GM18858 (cell line): ENCODE results near the gene MRPL27.

Source experiments
- ATAC-seq: cut with Tn5 transposase; IDR thresholded peaks from one replicate; pipeline ENCODE4 v1.9.1; 2021; ENCODE audit not compliant: unreplicated experiment

The MRPL27 gene

DNA sequence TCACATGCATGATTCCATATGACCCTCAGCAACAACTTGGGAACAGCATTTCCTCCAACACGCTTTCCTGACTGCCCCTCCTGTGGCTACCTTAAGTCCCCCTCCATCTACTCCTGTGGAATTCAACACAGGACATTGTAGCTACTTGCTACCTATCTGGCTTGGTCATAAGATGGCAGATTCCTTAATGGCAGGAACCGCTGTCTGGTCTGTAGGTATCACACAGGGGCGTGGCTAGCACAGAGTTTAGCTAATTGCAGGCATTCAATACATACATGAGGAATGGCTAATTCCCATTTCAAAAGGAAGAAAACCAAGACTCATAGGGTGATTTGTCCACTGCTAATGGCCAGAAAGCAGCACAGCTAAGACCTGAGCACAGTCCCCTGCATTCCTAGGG is 15.7 kb upstream of the MRPL27 start:
- ATAC-seq = no peak

DNA sequence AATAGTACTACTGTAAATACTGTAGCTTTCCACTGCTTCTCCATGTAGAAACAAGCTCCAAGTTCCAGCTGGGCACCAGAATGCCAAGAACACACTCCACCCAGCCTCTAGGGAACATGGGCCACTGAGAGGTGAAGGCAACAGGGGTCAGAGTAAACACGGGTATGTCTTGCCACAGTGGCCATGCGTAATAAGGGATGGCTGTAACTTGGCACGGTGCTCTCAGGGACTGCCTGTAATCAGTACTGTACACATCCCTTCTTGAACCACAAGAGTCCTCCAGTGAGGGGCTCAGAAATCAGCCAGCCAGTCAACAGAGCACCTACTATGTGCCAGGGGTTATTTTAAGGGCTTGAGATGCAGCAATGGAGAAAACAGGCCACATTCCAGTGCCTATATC is 13.5 kb upstream of the MRPL27 start:
- no peak for ATAC-seq

DNA sequence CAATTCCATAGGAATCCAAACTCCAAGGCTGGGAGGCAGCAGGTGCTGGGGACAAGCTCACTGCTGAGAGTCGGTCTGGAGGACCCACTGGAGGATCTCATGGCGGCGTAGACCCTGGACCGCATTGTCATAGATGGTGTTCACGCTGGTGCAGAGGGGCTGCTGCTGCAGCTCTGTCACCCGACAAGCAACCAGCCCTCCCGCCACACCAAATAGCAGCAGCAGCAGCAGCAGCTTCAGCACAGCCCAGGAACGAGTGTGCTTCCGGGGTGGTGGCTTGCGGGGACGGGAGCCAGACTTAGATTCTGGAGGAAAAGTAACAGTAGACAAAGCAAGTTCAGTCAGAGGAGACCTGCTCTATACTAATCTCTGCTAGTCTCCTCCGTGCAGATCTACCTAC is 9.9 kb upstream of the MRPL27 start:
- ATAC-seq = no peak

DNA sequence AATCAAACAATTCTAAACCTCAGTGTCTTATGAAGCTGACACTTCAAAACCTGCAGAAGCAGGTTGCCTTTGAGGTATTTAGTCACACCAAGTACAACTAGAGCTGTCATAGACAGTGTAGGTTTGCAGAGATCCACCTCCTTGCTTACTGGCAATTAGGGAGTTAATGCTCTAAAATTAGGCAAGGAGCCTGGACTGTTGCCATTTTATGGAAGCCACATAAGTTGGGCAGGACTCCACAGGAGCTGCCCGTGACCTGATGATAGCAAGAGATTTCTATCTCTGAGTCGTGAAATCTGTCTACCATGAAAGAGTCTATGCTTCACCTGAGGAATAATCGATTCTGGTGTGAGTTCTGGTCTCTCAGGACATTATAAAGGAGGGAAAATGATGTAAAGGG is 8.9 kb upstream of the MRPL27 start:
- ATAC-seq = no peak

DNA sequence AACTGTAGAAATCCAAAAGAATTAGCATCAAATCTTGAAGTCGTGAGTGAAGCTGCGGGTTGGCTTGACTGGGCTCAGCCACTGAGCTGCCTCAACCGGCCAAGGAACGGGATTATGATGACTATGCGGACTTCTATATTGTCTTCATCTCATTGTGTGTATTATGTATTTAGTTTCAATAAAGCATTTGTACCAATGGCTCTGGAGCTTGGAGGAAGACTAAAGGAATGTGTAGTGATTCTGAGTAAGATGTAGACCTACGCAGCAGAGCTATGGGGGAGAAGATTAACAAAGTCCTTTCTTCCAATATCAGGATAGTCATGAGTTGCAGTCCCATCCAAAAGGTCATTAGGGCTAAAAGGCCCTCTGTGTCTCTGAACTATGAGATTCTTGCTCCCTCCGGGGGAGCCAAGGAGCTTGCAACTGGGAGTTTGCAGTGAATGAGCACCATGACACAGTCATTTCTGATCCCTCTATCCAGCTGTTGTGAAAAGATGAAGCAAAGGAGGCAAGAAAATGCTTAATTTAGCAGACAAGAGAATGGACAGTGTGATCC is 8.4 kb upstream of the MRPL27 start:
- ATAC-seq = no peak

DNA sequence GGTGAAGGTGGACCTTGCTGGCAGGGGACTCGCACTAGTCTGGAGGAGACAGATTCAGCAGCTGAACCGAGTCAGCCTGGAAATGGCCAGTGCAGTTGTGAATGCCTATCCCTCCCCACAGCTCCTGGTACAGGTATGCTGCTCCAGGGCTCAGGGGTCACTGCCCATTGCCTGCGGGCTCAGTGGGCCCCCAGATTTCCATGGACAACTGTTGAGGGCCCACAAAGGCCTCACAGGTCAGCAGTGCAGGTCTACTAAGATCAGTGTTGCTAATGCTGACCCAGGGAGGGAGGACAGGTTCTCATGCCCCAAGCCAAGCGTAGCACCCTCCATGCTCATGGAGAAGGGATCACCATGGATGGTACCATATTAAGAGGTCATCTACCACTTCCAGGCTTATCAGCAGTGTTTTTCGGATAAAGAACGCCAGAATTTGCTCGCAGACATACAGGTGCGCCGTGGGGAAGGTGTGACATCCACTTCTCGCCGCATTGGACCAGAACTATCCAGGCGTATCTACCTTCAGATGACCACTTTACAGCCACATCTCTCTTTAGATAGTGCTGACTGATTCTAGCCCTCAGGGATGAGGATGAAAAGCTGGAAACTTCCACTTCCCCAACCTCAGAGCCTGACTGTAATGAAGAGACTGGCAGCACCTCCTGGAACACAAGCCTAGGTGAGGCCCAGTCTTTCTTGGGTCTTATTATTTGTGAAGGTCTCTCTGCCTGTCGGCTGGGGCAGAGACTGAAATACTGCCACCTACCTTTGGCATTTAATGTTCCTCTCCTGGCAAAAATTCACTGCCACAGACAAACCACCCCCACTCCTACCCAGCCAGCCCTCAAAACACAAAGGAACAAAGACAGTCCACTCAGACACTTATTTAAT is 7.6 kb upstream of the MRPL27 start:
- ATAC-seq = no peak

DNA sequence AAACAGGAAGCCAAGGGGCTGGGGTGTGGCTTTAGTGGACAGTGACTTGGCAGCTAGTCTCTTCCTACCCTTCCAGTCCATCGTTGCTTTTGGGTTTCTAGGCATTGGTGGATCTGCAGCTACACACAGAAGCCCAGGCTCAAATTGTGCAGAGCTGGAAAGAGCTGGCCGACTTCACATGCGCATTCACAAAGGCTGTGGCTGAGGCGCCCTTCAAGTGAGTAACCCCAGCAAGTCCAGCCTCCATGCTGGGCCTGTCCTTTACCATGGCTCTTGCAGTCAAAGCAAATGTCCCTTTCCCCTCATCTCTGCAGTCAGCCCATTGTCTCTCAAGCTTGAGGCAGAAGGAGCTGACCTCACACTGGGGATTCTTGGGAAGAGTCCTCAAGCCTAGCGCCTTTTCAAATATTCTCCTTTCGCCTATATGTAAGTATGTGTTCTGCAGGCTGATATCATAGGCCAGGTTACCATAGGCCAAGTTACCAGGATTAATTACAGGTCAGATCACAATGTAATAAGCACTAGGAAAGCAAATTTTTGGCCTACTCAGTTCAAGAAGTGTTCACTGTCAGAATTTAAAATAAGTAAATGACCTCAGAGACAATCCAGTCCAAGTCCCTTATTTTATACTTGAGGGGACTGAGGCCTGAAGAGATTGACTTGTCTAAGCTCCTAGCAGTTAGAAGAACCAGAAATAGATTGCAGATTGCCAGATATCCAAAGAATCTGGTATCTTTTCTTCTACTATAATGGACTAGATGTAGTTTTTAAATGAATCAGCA is 6.6 kb upstream of the MRPL27 start:
- no peak for ATAC-seq

DNA sequence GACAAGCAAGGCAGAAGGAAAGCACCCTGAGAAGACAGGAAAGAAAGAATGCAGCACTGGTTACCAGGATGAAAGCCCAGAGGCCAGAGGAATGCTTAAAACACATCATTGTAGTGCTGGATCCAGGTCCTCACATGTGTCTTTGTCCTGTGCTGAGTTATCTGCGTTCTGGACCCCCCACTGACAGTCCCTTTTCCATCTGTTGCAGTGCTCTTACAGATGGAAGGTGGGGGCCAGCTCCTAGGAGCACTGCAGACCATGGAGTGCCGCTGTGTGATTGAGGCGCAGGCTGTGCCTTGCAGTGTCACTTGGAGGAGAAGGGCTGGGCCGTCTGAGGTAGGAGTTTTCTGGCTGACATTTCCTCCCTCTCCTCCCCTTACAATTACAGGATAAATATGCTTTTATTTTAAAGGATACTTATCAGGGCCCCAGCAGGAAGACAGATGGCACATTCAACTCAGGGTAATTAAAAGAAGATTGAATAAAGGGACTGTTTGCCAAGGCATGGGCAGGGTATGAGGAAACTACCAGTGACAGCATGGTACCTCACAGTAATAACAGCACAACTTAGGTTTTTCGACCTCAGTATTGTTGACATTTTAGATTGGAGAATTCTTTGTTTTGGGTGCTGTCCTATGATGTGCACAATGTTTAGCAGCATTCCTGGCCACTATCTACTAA is 3.0 kb upstream of the MRPL27 start:
- ATAC-seq = no peak

DNA sequence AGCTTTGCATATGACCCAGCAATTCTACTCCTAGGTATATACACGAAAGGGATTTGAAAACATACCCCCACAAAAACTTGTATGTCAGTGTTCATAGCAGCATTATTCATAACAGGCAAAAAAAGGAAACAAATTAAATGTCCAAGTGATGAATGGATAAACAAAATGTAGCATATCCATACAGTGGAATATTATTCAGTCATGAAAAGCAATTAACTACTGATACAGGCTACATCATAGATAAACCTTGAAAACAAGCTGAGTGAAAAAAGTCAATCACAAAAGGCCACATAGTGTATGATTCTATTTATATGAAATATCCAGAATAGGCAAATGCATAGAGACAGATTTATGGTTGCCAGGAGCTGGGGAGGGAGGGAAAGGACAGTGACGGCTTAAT is 721 bp upstream of the MRPL27 start:
- ATAC-seq = no peak

DNA sequence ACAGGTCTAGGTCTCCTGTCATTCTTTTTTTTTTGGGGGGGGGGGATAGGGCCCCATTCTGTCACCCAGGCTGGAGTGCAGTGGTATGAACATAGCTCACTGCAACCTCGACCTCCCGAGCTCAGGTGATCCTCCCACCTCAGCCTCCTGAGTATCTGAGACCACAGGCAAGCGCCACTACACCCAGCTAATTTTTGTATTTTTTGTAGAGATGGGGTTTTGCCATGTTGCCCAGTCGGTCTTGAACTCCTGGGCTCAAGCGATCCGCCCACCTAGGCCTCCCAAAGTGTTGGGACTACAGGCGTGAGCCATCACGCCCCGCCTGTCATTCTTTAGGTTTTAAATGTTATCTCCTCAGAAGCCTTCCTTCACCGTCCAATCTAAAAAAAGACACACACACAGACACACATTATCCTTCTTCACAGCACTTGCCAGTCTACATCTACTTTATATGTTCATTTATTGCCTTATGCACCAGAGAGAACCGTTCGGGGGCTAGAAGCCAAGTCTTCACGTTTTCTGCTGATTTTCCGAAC is 694 bp downstream of the MRPL27 start:
- no peak for ATAC-seq

DNA sequence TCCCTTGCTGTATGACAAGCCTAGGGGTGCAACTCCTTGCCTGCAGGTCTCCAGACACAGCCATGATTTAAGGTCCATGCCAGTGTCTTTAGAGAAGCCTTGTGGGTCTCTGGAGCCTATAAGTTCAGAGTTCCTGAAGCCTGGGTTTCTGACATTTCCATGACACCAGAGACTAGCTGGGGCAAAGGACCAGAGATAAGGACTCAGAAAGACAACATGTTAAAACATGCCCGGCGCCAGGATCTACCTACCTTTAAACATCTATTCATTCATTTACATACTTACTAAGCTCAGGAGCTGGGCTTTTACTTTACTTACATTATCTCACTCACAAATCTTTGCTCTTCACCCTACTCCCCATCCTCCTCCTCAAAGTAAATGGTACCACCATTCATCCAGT is 1.5 kb downstream of the MRPL27 start:
- no peak for ATAC-seq

DNA sequence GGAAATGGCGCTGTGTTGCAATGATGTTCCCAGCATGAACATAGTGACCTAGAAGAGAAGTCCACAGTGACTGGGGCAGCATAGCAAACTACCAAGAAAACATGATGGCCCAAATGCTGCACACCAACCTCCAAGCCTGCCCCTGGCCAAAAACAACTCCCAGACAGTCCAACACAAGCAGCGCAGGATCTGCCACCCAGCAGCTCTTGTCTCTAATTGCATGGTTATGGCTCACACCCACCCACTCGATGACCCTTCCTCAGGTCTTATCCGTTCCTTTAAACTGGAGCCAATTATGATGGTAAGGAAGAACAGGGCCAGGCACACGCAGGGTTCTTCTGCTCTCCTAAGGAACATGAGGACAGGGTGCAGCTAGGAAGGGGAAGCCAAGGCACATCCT is 2.9 kb downstream of the MRPL27 start:
- ATAC-seq = no peak

DNA sequence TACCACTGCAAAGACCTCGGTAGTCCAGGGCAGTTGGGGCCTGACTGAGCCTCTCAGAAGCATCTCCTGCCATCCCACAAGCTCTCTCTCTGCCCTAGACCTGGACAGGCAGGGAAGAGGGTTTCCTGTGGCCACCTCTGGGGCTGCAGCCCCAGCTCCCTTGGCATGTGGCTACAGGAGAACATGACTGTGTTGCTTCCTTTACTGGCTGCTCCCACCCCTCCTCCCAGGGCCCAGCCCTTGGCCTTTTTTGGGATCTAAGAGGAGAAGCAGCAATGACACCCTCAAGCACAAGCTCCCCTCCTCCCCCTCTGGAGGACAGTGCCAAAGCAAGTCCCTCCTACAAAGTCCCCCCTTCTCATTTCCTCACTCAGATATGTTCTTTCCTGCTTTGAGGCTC is 5.6 kb downstream of the MRPL27 start:
- ATAC-seq = no peak

DNA sequence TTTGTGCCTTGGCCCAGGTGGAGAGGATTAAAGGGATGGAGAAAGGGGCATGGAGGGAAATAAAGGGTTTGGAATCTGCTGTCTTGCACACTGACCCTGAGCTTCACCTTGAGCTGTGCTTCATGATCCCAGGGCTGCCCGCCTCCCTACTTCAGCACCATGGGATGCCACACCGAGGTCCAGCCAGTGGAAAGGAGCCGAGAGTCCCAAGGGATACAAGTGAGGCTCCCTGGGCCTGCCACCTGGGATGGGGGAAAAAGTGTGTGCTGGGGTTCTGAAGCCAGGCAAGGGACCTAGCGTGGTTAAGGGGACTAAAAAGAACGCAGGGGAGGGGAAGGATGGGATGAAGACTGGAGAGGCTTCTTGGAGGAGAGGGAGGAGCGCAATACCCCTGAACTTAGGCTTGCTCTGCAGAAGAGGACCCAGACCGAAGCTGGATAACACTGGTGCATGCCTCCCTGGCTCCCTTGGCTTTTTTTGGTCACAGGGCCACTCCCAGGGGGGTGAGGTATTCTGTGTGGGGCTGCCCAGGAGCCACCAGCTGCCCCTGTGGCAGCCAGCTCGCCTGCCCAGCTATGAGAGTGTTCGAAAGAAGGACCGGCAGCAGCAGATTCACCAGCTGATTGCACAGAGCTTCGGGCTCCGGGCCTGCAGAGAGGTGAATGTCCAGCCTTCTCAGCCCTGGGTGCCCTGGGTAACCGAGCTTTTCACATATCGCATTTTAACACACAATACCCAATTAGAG is 7.2 kb downstream of the MRPL27 start:
- ATAC-seq = no peak

DNA sequence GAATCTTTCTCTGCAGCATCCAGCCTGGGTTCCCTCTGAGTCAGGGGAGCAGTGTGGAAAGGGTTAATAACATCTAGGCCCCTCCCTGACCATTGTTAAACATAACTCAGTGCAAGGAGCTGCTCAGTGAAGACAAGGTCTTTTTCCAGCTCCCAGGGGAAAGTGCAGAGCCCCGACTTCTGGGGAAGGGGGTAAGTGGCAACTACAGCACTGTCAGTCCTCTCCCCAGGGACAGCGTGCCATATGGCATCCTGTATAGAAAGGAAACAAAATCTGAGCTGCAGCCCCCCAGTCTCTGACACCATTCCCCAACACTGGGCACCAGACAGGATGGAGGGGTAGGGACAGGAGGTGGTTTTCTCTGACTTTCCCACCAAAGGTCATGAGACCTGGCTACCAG is 7.8 kb downstream of the MRPL27 start:
- ATAC-seq = no peak

DNA sequence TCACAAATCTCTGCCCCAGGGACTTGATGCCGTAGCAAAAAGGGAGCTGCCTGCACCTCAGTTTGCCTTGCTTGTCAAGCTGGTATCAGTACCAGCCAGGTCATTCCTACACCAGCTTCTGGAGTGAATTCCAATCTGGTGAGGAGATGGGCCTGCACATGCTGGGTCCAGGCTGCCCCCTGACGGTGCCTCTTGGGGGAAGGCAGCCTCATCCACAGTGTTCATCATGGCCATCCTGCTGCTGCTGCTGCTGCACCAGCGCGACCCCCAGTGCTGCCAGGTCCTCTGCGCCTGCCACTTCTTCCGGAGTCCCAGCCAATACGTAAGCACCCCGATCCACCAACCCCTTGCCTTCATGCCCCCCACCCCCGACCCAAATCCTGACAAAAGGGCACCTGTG is 8.3 kb downstream of the MRPL27 start:
- ATAC-seq = no peak

DNA sequence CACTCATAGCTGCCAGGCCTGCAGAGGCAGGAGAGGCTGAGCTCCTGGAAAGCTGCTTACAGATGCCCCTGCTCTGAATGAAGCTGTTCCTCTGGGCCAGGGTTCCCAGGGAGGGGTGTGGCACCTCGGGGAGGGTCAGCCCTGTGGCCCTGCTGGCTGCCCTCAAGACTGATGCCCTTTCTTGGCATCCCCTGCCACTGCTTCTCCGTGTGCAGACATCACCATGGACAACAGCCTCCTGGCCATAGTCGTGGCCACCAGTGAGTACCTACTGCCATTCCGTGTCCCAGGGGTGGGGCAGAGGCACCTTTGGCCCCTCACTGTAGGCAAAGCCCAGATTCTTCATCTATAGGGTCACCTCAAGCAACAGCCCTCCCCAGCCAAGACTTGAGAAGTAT is 8.9 kb downstream of the MRPL27 start:
- no peak for ATAC-seq

DNA sequence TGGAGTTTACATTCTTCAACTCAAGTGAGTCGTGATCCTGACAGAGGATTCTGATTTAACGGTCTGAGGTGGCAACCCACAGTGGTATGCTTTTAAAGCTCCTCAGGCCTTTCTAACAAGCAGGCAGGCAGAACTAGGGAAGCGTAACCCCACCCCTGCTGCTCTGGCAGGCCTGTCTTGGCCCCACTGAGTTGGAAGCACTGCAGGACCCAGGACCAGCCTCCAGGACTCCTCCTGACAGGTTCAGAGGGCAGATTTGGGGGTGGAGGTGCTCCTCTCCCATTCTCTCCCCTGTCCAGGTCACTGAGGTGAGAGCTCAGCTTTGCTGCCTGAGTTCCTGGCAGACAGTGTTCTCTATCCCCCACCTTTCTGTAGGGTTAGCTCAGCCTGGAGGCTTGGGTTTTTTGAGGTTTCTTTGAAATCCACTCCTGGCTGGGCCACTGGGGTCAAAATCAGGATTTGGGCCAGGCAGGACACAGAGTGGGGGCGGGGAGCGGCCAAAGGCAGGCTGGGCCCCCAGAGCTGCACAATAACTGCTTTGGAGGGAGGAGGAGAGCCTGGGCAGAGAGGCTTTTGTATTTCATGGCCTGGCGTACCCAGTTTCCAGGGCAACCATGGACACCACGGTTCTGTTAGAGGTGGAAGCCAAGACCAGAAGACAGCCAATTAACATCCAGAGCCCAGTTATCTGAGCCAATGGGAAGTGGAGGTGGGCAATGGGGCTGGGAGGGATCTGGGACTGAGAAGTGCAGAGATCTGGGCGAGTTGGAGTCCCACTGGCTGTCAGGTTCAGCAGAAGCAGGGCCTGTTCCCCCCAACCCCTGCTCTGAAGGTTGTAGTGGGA is 9.5 kb downstream of the MRPL27 start:
- ATAC-seq = no peak

DNA sequence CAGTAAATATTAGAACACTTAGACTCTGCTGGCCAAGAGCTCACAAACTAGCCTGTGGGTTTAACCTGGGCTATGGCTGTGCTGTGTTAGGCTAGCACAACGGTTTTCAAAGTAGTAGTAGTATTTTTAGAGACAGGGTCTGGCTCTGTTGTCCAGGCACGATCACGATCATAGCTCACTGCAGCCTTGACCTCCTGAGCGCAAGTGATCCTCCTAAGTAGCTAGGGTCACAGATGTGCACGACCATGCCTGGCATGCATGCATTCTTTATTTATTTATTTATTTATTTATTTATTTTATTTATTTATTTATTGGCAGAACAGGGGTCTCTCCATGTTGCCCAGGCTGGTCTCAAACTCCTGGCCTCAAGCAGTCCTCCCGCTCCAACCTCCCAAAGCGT is 10.3 kb downstream of the MRPL27 start:
- ATAC-seq = no peak
